ENCODE data around the gene SYT1. TPM values are rescaled to one million over a fixed set of nuclear protein-coding genes. Genes with fewer than 3 reads are reported as not detected.
A peak's percentile ranks its signal among the peaks of the same experiment; 100 is the strongest.

The SYT1 gene
- total and polyA plus RNA-seq, 2 of the 8 experiments (the other 6 are each of a cell fraction or from before 2014, with no cell fraction given): 11.0 to 34.6 TPM

DNA sequence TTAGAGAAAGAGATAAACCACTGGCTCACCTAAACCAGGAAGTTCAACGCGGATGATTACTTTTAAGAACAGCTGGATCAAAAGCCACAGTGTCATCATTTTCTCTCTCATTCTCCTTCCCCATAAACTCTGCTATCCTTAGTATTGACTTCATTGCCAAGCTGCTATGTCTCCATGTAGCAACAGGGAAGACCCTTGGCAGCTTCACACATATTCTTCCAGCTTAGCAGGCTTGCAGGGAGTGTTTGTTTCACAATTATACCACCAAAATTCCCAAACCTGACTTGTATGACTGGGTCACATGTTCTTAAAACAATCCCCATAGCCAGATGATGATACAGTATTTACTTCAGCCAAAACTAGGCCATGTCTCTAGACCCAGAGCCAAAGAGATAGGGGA lies 590.7 kb downstream of the SYT1 start:
- H3K79me2 ChIP-seq (ENCODE audit: control insufficient read depth in 1 of 2, insufficient read depth in 2 of 2, low read length in 2 of 2): no peaks in the 10 kb centered on the region
- H2AK5ac ChIP-seq (ENCODE audit: low read depth, low read length): no peak overlapping the region
- H4K5ac ChIP-seq (ENCODE audit: insufficient read length, low read depth, low read length): no peak overlapping the region
- ChIA-PET POLR2A (ENCODE audit: partially characterized antibody) (interaction anchor here (0.6 kb wide), 1 partner anchor 395 kb away, joined by 3 read pairs; no protein-coding TSS in a partner anchor), CTCF (ENCODE audit: partially characterized antibody) (interaction anchor here (0.6 to 1.3 kb wide), 9 partner anchors 9 to 1673 kb away, joined by 3 to 8 read pairs (median 3); no protein-coding TSS in a partner anchor)
- FAIRE-seq (peak; percentile 13), DNase-seq (ENCODE audit: low read depth in 1 of 2, low spot score in 2 of 2) (no peak)
- no peak overlapping the region for H2BK20ac ChIP-seq (ENCODE audit: low read length)
- no peaks in the 10 kb centered on the region for H3K27me3 ChIP-seq (replicated peaks in 1 of 4; ENCODE audit: control insufficient read depth in 3 of 4, extremely low read depth in 1 of 4, insufficient read depth in 3 of 4, low read length in 3 of 4)
- no peak overlapping the region for H3K4me3 ChIP-seq (ENCODE audit: extremely low read depth in 1 of 4, insufficient read depth in 2 of 4, low read depth in 3 of 4, low read length in 4 of 4)
- H2BK120ac ChIP-seq (replicated peaks; ENCODE audit: low read depth, low read length): no peak overlapping the region
- H3K79me1 ChIP-seq (ENCODE audit: low read depth, low read length): no peaks in the 10 kb centered on the region
- no peak overlapping the region for H3K56ac ChIP-seq (replicated peaks; ENCODE audit: insufficient read length, low read depth, low read length)
- no peak overlapping the region for H3K9ac ChIP-seq (replicated peaks in 1 of 4; ENCODE audit: extremely low read depth in 1 of 4, low read depth in 3 of 4, low read length in 3 of 4)
- H3K27ac ChIP-seq (ENCODE audit: low read depth, low read length): no peak overlapping the region
- no peak overlapping the region for H3K23ac ChIP-seq (ENCODE audit: insufficient read length)
- peaks cover 0 to 7% (median 2%) of the 10 kb centered on the region in 4 experiments; a peak in 3 of 7 replicates for H3K4me1 ChIP-seq (replicated peaks in 1 of 4; ENCODE audit: control insufficient read depth in 3 of 4, insufficient read depth in 4 of 4, low read length in 3 of 4)
- no peak overlapping the region for H2BK12ac ChIP-seq (ENCODE audit: low read depth, low read length)
- no peak overlapping the region for H2BK5ac ChIP-seq (ENCODE audit: low read depth, low read length)
- H4K91ac ChIP-seq (replicated peaks; ENCODE audit: insufficient read length, low read length): no peak overlapping the region
- H3K23me2 ChIP-seq (ENCODE audit: low read depth, low read length): no peaks in the 10 kb centered on the region
- no peak overlapping the region for H2AFZ ChIP-seq (ENCODE audit: low read length)
- no peak overlapping the region for H3K14ac ChIP-seq (ENCODE audit: insufficient read length)
- no peak overlapping the region for H3K4me2 ChIP-seq (ENCODE audit: insufficient read depth in 1 of 2, low read depth in 2 of 2, low read length in 2 of 2)
- H4K8ac ChIP-seq (ENCODE audit: extremely low read depth, insufficient read depth, low read length): no peak overlapping the region
- H4K20me1 ChIP-seq (replicated peaks in 1 of 2; ENCODE audit: control insufficient read depth in 1 of 2, insufficient read depth in 2 of 2, low read length in 2 of 2): no peaks in the 10 kb centered on the region
- H2BK15ac ChIP-seq (ENCODE audit: low read length): no peak overlapping the region
- TF ChIP-seq SIN3A (conservative IDR thresholded peaks at IDR 0.05 in 1 of 2, IDR thresholded peaks at IDR 0.05 in 1 of 2; ENCODE audit: low read depth in 1 of 2, low read length in 2 of 2): no peak
- TF ChIP-seq RBBP5 (IDR thresholded peaks at IDR 0.05; ENCODE audit: borderline replicate concordance, low read depth, low read length): no peak
- TF ChIP-seq RXRA (IDR thresholded peaks at IDR 0.05; ENCODE audit: insufficient read depth, low read depth, low read length): no peak
- TF ChIP-seq SP4 (IDR thresholded peaks at IDR 0.05; ENCODE audit: low read length): no peak
- no peak for TF ChIP-seq HDAC6 (IDR thresholded peaks at IDR 0.05; ENCODE audit: low read depth, low read length)
- TF ChIP-seq MAX (IDR thresholded peaks at IDR 0.05): no peak
- H3K36me3 ChIP-seq (ENCODE audit: control insufficient read depth in 2 of 4, insufficient read depth in 4 of 4, low read length in 3 of 4): no peaks in the 10 kb centered on the region
- WGBS, 2 experiments (ENCODE audit: extremely low coverage in 1 of 2, insufficient coverage in 1 of 2, insufficient read length in 1 of 2, insufficient replicate concordance in 2 of 2, low coverage in 1 of 2, low lambda C conversion rate in 2 of 2, missing lambda C conversion rate in 1 of 2): 80% methylated on average over 2 of the region's 2 CpGs; no CpG with 5 or more reads in 1 of the 2 experiments
- no peak overlapping the region for H3K4ac ChIP-seq (replicated peaks; ENCODE audit: insufficient read length, low read depth, low read length)
- no peaks in the 10 kb centered on the region for H3K9me3 ChIP-seq (ENCODE audit: insufficient read depth in 2 of 2, low read depth in 1 of 2, low read length in 1 of 2)
- H3K18ac ChIP-seq (ENCODE audit: extremely low read depth, low read length): no peak overlapping the region

Measured in H1 (cell line).